HepG2 (cell line): ENCODE data around the gene TNFSF10. TPM values are rescaled to one million over a fixed set of nuclear protein-coding genes. Genes with fewer than 3 reads are reported as not detected.

Experiments
- ARID3A ChIP-seq: IDR thresholded peaks from 2 replicates; pipeline ENCODE4 v1.6.1; 2012; ENCODE audit warnings: low read depth, low read length, improper control_type of control experiment
- ATF2 ChIP-seq: sonication (generic); formaldehyde crosslinking; IDR thresholded peaks from 2 replicates; pipeline ENCODE4 v1.4.0; 2020; ENCODE audit warnings: missing genetic modification reagents
- EZH2 ChIP-seq: conservative IDR thresholded peaks from 2 replicates; pipeline ENCODE4 v1.6.1; 2012; ENCODE audit warnings: mild to moderate bottlenecking, low read depth, low read length, moderate library complexity
- FOXO1 ChIP-seq: sonication (generic); formaldehyde crosslinking; IDR thresholded peaks from 2 replicates; pipeline ENCODE4 v1.4.0; 2020; ENCODE audit warnings: missing genetic modification reagents
- PATZ1 ChIP-seq: sonication (generic); formaldehyde crosslinking; IDR thresholded peaks from 2 replicates; pipeline ENCODE4 v1.4.0; 2020; ENCODE audit warnings: missing genetic modification reagents
- RFX3 ChIP-seq: IDR thresholded peaks from 2 replicates; pipeline ENCODE4 v1.6.1; 2016; ENCODE audit warnings: missing biosample characterization, missing genetic modification reagents
- SIX1 ChIP-seq: sonication (generic); formaldehyde crosslinking; IDR thresholded peaks from 2 replicates; pipeline ENCODE4 v1.4.0; 2020; ENCODE audit warnings: missing genetic modification reagents, borderline replicate concordance
- TCF12 ChIP-seq, 2 experiments: fragments of 450-650 bp in 1 of 2; sonication (generic) in 1 of 2; formaldehyde crosslinking in 1 of 2; IDR thresholded peaks; 2 replicates each; pipeline versions ENCODE4 v1.6.1 to v1.8.0; 2017 to 2022; ENCODE audit warnings: antibody characterized with exemption in 1 of 2, mild to moderate bottlenecking in 1 of 2, missing genetic modification reagents in 1 of 2, moderate library complexity in 1 of 2
- ZIK1 ChIP-seq: sonication (generic); formaldehyde crosslinking; IDR thresholded peaks from 2 replicates; pipeline ENCODE4 v1.5.0; 2020; ENCODE audit warnings: mild to moderate bottlenecking, low read depth, missing genetic modification reagents, borderline replicate concordance
- ZNF138 ChIP-seq: sonication (generic); formaldehyde crosslinking; IDR thresholded peaks from 2 replicates; pipeline ENCODE4 v1.5.0; 2020; ENCODE audit warnings: mild to moderate bottlenecking, low read depth, missing genetic modification reagents
- ZNF530 ChIP-seq: sonication (generic); formaldehyde crosslinking; IDR thresholded peaks from 2 replicates; pipeline ENCODE4 v1.5.0; 2020; ENCODE audit warnings: low read depth, mild to moderate bottlenecking, missing genetic modification reagents
- ZNF556 ChIP-seq: sonication (generic); formaldehyde crosslinking; IDR thresholded peaks from 2 replicates; pipeline ENCODE4 v1.4.0; 2020; ENCODE audit warnings: mild to moderate bottlenecking, missing genetic modification reagents, borderline replicate concordance
- ZNF570 ChIP-seq: sonication (generic); formaldehyde crosslinking; IDR thresholded peaks from 2 replicates; pipeline ENCODE4 v1.4.0; 2020; ENCODE audit warnings: mild to moderate bottlenecking, missing genetic modification reagents, borderline replicate concordance
- ZNF609 ChIP-seq: sonication (generic); formaldehyde crosslinking; IDR thresholded peaks from 2 replicates; pipeline ENCODE4 v1.4.0; 2020; ENCODE audit warnings: mild to moderate bottlenecking, missing genetic modification reagents, borderline replicate concordance
- ZSCAN9 ChIP-seq: IDR thresholded peaks from 2 replicates; pipeline ENCODE4 v1.6.1; 2016; ENCODE audit warnings: borderline replicate concordance
- polyA plus RNA-seq, 8 experiments: library from polyadenylated mRNA; depleted of rRNA in 3 of 8; stranded (reverse) in 7 of 8; unstranded in 1 of 8; fragments of >200 nt; fragmentation: Illumina TruSeq in 4 of 8; extraction: Trizol in 4 of 8; gene quantifications; 2 replicates each; pipeline versions ENCODE4 v1.2.1 to v1.2.3, GENCODE V29; 2011 to 2016; ENCODE audit warnings: low read depth in 4 of 8, missing spikeins in 1 of 8, mixed read lengths in 1 of 8; ENCODE audit not compliant: insufficient read depth in 1 of 8
- total RNA-seq, 5 experiments: library from RNA; depleted of rRNA; stranded (reverse); fragments of >200 nt; fragmentation: Illumina TruSeq; extraction: Trizol; gene quantifications; 2 replicates each; pipeline ENCODE4 v1.2.3, GENCODE V29; 2016; ENCODE audit warnings: low read depth in 1 of 5
- TF ChIP-seq, protein P1 (sequence below): sonication (generic); formaldehyde crosslinking; IDR thresholded peaks from 2 replicates; pipeline ENCODE4 v1.8.0; 2022; ENCODE audit warnings: mild to moderate bottlenecking, missing genetic modification reagents; ENCODE audit not compliant: insufficient replicate concordance

The TNFSF10 gene
- total and polyA plus RNA-seq, 2 of the 13 experiments (the other 11 are each of a cell fraction or from before 2014, with no cell fraction given): 8.4 to 9.9 TPM

DNA sequence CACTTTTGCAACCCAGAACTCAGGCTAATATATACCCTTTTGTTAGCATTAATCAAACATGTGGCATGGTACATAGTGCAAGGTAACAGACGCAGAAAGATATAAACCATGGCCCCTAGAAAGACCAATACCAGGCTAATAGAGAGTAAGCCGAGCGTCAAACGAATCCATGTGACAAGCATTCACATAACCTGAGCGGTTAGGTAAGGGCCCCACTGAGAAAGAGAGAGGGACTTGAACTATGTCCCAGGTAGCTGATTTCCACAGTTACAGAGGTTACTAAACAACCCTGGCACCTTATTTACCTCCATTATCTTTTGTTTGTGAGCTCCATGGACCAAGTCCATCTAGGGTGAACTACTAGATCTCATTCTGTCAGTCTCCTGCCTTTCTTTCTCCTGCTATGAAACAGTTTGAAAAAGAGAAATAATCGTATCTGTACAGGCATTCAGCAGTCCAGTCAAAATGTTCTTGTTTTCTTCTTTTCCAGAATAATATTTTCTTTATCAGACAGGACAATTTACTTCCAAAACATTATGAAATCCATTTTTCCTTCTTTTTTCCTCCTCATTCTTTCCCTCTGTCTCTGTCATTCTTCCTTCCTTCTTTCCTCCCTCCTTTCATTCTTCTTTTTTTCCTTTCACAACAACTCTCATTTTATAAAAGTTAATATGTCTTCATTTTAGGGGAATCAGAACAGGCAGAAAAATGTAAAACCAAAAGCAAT is 30.5 kb upstream of the TNFSF10 start (continued):
- peak; percentile 51 for TF ChIP-seq PATZ1 (CRISPR knock-in tag)
- peak; percentile 72; the same call in 1 of the 2 replicates for TF ChIP-seq ATF2 (CRISPR knock-in tag)
- peak; percentile 27; the same call in 1 of the 2 replicates for TF ChIP-seq RFX3 (CRISPR knock-in tag)
- peak; percentile 54; the same call in 1 of the 2 replicates for TF ChIP-seq ARID3A
- peak; percentile 72 for TF ChIP-seq SIX1 (CRISPR knock-in tag)
- no peak; the same call in 1 of the 2 replicates for TF ChIP-seq ZNF556 (CRISPR knock-in tag)
- 0 out of 2 replicates have a peak, but pooled peaks have one; percentile 52 for TF ChIP-seq ZNF138
- TF ChIP-seq ZSCAN9 (CRISPR knock-in tag): peak; percentile 81
- no peak for TF ChIP-seq TCF12 (IDR thresholded peaks at IDR 0.05)
- TF ChIP-seq TCF12 (CRISPR knock-in tag; IDR thresholded peaks at IDR 0.05): peak; percentile 89
- TF ChIP-seq ZNF530: no peak
- 0 out of 2 replicates have a peak, but pooled peaks have one; percentile 17 for TF ChIP-seq ZIK1
- no peak for TF ChIP-seq EZH2
- TF ChIP-seq ZNF570 (CRISPR knock-in tag): no peak
- peak; percentile 95 for TF ChIP-seq FOXO1
- TF ChIP-seq ZNF609 (CRISPR knock-in tag): peak; percentile 70; the same call in 1 of the 2 replicates
- TF ChIP-seq, protein P1, sequence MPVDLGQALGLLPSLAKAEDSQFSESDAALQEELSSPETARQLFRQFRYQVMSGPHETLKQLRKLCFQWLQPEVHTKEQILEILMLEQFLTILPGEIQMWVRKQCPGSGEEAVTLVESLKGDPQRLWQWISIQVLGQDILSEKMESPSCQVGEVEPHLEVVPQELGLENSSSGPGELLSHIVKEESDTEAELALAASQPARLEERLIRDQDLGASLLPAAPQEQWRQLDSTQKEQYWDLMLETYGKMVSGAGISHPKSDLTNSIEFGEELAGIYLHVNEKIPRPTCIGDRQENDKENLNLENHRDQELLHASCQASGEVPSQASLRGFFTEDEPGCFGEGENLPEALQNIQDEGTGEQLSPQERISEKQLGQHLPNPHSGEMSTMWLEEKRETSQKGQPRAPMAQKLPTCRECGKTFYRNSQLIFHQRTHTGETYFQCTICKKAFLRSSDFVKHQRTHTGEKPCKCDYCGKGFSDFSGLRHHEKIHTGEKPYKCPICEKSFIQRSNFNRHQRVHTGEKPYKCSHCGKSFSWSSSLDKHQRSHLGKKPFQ: no peak
